ENCODE data around the gene MICAL1.

The MICAL1 gene, protein sequence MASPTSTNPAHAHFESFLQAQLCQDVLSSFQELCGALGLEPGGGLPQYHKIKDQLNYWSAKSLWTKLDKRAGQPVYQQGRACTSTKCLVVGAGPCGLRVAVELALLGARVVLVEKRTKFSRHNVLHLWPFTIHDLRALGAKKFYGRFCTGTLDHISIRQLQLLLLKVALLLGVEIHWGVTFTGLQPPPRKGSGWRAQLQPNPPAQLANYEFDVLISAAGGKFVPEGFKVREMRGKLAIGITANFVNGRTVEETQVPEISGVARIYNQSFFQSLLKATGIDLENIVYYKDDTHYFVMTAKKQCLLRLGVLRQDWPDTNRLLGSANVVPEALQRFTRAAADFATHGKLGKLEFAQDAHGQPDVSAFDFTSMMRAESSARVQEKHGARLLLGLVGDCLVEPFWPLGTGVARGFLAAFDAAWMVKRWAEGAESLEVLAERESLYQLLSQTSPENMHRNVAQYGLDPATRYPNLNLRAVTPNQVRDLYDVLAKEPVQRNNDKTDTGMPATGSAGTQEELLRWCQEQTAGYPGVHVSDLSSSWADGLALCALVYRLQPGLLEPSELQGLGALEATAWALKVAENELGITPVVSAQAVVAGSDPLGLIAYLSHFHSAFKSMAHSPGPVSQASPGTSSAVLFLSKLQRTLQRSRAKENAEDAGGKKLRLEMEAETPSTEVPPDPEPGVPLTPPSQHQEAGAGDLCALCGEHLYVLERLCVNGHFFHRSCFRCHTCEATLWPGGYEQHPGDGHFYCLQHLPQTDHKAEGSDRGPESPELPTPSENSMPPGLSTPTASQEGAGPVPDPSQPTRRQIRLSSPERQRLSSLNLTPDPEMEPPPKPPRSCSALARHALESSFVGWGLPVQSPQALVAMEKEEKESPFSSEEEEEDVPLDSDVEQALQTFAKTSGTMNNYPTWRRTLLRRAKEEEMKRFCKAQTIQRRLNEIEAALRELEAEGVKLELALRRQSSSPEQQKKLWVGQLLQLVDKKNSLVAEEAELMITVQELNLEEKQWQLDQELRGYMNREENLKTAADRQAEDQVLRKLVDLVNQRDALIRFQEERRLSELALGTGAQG

DNA sequence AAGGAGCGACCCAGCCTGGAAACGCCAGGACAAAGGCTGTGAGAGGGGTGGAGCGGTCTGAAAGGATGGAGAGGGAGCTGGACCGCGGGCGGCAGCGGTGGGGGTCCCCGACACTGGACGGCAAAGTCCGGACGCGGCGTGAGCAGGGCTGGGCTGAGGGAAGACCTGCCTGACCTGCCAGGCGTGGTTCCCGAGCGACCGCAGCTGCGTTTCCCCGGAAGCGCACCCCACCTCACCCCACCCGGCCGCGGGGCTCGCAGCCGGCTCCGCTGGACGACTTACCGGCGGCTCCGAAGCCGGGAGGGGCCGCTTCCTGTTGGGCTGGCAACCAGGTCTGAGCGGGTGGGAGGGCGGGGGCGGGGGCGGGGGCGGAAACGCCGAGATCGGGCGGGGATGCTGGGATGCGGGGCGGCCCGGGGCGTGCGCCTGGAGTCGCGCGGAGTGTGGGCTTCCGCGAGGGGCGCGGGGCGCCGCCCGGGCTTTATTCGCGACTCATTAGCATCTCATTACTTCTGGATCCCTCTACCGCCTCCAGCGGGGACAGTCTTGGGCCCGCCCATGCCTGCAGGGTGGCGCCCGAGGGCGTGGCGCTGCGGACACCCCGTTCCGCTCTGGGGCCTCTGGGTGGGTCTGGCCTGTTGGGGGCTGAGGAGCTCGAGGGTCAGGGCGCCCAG lies at the start of gene MICAL1:
Gene MICAL1, minus strand, starts transcription at position 336 of the 674 bp plus-strand sequence. CDS start 1,576 bp downstream, outside the sequence.
- DNase-seq: peak; percentile 37 to 71 (median 61)

DNA sequence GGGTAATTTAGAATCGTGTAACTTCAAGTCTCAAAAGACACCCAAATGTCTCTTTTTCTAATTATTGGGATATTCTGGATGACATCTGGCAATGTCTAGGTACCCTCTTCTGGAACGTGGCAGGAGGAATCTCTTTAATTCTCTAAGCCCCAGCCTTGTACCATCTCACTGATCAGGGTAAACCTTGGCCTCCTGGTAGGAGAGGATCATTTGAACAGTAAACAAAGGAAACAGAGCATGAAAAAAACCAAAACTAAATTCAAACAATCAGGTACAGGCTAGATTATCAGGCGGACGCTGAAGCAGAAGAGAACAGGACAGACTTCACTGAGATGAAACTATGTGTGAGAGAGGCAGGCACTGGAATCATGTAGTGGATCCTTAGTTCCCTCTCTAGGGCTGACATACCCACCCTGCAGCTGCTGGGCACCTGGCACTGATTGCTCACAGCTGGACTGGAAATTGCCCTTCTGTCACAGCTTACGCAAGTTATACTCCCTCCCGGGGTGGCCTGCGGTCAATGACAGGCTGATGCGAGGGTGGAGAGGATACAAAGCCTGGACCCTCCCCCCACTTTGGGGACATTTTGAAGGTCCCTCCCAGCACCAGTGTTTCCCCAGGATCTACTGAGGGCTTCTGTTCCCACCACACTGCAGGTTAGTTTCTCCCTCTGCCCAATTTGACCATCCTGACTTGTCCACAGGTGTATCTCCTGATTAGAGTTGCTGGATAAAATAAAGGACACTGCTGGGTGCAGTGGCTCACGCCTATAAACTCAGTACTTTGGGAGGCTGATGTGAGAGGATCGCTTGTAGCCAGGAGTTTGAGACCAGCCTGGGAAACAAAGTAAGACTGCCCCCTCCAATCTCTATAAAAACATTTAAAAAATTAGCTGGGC lies 48.0 kb upstream of the MICAL1 start:
- DNase-seq: no peak

DNA sequence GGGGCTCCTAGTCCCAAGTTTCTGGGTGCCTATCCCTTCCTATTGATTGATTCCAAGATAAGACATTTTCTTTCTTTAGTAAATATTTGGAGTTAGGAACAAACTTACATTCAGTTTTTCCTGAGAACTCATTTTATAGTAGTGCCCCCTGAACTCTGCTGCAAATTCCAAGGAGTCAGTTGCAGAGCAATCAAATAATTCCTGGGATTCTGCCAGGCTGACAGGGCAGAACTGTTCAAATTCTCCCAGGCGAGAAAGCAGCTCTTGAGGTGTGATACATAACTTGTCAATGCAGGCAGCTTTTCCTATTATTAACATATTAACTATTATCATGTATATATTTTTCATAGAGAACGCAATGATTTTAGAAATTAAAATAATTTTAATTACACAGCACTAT lies 43.4 kb upstream of the MICAL1 start:
- DNase-seq: no peak

DNA sequence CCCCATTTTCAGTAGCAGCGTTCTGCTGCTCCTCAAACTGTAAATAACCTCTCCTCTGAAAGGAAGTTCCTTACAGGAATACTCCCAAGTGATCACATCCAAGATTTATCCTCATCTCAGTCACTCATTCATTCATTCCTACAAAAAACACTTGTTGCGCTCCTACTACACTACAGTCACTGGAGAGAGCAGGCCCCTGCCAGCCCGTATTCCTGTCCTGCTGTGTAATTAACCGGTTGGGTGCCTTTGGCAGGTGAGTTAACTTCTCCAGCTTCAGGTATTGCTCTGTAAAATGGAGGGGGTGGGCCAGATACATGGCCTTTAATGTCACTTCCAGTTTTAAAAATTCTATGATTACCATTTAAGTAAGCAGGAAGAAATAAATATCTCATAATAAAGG lies 42.5 kb upstream of the MICAL1 start:
- DNase-seq: no peak

DNA sequence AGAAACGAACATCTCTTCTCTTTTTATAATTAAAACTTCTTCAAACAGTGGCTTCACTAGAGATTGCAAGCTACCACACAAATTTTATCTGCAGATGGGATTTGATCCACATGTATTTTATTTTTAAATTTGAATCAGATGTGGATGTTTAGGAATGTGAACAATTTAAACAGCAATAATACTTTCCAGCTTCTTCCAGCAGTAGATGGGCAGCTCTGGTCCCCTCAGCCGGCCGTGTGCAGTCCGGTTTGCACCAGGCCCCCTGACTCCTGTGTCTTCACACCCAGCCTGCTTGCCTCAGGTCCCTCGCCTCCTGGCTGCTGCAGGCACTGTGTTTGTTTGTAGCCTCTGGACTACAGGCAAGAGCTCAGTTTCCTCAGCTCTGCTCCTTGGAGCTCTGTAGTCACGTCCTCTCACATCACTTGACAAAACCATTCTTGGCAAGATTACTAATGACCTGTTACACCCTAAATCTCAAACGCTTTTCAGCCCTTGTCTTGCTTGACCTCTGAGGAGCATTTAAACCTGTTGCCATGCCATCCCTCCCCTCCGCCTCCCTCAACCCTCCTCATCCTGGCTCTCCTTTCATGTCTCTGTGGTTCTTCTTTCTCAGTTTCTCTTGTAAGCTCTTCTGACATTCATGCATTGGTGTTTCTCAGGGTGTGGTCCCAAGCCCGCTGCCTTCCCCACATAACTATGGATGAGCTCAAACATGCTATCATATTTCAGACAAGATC lies 40.6 kb upstream of the MICAL1 start:
- DNase-seq: no peak

DNA sequence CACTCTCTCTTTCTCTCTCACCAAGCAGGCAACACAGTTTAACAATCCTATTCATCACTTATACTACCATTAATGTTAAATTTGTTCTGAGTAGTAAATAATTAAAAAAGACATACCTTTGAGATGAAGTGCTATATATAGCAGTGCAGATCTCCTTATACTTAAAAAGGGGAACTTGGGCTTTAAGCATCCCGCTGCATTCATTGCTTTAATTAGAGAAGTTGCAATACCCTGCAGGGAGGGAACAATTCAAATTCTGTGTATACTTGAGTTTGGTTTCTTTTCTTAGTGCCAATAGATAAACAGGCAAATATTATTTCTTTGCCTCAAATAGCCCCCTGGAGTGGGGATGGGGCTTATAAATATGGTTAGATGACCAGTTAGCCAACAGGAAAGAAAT lies 38.3 kb upstream of the MICAL1 start:
- DNase-seq: no peak

DNA sequence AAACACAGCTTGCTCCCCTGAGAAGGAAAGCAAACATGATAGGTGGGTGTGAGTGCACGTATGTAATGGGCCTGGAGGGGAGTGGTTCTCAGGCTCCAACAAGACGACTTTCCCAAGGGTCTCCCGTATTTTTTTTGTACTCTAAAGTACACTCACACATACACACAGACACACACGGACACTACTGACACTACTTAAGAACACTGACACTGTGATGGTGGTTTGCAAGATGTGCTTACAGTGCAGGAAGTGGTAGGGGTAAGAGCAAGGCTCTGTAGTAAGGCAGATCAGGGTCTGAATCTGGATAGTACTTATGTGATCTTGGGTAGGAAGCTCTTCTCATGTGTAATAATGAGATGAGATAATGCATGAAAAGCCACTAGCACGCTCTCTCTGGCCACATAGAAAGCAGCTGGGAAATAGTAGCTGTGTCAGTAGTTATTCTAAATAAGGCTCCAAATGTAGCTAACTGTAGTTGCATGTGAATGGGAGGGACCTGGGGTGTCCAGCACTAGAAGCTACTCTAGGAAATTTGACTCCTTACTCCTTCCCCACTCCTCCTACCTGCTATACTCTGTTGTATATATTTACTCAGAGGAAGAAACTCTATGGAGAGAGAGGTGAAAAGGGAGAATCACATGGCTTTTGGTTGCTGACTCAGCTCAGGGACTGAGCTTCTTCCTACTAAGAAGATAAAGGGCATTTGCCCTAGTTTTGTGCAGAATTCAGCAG lies 35.8 kb upstream of the MICAL1 start:
- DNase-seq: no peak

DNA sequence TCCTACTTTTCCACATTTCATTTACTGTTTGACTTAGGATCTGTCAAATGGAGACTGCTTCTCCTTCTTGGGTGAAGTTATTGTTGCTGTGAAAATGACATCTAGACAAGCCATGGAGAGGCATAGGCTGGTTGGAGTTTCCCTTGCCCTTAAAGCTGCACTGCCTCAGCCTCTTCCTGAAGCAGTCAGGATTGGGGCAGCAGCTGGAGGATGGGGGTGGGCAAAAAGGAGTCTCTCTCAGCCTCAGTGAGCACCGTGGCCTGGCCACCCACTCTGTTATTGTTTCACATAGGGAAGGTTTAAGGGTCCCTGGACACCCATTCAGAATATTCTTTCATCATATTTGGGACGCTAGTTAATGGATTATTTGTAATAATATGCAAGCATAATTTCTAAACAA lies 35.1 kb upstream of the MICAL1 start:
- DNase-seq: no peak

DNA sequence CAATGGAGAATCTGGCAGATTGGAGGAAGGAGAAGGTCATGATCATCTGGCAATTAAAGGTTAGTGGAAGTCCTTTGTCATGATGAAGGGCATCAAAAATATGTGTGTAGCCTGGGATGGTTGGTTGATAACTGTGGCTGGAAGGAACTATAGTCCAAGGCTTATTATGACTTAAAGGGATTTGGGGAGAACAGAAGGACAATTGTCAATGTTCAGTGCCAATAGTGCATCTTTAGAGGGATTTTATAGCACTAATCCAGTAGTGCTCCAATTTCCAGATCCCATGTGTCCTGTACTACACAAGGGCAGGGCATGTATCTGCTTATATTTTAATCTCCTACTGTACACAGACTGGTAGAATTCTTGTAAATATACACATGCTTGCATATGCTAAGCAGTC lies 32.4 kb upstream of the MICAL1 start:
- no peak for DNase-seq

DNA sequence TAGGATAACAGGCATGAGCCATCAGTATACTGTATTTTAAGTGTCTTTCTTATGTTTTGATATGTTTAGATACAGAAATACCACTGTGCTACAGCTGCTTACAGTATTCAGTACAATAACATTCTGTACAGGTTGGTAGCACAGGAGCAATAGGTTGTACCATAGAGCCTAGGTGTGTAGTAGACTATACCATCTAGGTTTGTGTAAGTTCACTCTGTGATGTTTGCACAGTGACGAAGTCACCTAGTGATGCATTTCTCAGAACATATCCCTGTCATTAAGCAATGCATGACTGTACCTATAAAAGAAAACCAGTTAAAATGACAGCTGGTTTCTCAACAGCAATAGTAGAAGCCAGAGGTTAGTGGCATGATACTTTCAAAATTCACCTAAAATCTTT lies 30.5 kb upstream of the MICAL1 start:
- no peak for DNase-seq

DNA sequence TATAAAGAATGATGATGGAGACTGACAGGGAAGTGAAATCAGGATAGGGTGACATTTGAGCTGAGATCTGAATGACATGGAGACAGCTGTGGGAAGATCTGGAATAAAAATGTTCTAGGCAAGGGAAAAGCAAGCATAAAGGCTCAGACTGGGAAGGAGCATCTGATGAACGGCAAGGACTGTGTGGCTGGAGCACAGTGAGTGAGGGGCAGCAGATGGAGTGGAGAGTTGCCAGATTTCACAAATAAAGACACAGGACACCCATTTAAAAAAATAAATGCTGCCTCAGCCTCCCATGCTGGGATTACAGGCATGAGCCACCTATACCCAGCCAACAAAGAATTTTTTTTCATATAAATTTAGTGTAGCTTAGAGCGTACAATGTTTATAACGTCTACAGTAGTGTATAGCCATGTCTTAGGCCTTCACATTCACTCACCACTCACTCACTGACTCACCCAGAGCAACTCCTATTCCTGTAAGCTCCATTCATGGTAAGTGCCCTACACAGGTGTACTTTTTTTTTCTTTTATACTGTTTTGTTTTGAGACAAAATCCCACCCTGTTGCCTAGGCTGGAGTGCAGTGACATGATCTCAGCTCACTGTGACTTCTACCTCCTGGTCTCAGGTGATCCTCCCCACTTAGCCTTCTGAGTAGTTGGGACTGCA lies 29.8 kb upstream of the MICAL1 start:
- no peak for DNase-seq

DNA sequence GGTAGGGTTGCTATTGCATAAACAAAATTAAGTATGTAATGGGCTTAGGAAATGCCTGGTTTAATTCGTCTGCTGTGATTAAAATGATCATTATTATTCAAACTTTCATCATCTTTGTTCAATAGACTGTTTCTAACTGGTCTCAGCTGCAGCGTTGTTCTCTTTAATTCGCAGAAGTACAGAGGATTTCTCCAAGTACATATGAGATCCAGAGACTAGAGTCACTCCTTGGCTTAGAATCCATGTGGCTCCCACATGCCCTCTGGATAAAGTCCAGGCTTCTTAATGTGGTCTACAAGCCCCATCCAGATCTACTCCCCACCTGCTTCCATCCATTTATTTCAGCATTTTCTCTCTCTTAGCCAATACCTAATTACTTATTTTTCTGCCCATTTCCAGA lies 28.6 kb upstream of the MICAL1 start:
- DNase-seq: no peak

DNA sequence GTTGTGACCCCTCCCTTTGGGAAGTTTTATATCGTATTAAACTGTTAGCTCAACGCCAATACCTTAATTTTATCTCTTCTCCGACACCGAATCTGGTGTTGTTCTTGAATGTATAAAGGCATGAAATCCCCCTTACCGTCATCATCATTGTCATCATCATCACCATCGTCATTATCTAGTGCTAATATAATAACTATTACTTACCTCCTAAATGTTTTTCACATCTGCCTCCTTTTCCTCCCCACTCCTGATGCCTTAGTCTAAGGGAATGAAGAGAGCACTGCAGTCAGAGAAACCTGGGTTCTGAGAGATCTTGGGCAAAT lies 28.1 kb upstream of the MICAL1 start:
- no peak for DNase-seq

DNA sequence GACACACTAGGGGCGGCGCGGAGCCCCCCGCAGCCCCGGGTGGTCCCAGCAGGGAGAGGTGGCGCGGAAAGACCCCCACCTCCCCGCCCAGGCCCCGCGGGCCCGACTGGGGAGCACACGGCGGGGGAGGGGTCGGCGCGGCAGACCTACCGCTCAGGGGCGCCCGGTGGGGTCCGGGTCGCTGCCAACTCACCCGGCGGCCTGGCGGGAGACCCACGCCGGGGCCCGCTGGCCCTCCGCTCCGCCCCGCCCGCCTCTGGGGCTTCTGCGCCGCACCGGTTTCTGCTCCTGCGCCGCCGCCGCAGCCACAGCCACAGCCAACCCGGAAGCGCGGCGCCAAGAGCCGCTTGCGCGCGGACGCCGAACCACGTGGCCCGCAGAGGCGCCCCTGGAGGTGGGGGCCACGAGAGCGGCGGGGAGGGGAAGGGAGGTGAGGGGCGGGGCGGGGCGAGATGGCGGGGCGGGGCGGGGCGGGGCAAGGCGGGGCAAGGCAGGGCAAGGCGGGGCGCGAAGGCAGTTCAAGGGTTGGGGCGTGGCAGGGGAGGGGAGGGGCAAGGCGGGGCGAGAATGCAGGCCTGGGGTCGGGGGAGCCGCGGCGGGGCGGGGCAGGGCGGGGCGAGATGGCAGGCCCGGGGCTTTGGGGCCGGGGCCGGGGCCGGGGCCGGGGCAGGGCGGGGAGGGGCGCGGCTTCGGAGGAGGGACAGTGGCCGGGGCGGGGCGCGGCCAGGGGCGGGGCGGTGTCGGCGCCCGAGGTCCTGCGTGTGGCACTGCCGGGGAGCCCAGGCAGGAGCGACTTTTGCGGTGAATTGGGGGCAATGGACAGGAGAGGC lies 27.5 kb upstream of the MICAL1 start, which contains the start of gene ZBTB24:
Gene ZBTB24, minus strand, starts transcription at position 315 of the 830 bp plus-strand sequence. CDS start 1,193 bp downstream, outside the sequence.
- DNase-seq: peak; percentile 82 to 90 (median 87)

DNA sequence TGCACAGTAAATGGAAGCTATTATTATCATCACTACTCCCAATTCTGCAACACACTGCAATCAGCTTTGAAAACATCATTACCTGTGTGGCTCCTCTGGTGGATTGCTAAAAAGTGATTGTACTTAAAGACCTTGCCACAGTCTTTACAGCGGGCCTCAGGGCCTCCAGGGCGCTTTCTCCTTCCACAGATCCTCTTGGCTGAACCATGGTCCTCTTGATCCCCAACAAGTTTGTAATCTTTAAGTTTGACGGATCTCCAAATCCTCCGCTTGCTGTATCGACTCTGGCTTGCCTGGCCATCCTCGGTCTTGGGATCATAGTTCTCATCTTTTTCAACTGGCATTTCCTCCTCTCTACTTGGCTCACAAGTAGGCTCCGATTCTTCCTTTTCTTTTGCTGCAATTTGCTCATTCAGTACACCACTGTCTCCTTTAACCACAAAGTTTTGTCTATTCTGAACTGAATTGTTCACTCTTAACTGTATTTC lies 25.5 kb upstream of the MICAL1 start:
- no peak for DNase-seq

DNA sequence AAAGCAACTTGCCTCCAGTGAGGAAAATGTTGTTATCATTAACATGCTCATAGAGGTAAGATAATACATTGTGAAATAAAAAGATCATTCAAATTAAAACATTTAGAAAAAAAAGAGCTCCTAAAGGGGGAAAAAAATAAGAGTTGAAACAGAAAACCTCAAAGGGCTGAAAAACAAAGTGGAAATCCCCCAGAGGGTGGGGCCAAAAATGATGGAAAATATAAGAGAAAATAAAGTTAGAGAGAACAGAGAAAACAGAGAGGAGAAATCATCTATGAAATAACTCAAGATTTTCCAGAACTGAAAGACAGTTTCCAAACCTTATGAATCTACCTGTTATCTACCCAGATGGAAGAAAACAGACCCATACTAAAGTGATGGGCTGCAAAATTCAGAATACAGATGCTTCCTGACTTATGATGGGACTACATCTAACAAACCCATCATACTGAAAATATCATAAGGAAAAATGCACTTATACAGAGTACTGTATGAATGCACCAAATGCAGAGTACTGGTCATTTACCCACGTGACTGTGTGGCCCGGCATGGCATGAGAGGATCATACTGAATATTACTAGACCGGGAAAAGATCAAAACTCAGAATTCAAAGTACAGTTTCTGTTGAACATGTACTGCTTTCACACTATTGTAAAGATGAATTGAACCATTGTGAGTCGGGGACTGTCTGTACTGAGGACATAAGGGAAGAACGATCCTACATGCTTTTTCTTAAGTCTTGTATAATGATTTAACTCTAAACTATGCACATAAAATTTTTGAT lies 23.5 kb upstream of the MICAL1 start:
- no peak for DNase-seq

DNA sequence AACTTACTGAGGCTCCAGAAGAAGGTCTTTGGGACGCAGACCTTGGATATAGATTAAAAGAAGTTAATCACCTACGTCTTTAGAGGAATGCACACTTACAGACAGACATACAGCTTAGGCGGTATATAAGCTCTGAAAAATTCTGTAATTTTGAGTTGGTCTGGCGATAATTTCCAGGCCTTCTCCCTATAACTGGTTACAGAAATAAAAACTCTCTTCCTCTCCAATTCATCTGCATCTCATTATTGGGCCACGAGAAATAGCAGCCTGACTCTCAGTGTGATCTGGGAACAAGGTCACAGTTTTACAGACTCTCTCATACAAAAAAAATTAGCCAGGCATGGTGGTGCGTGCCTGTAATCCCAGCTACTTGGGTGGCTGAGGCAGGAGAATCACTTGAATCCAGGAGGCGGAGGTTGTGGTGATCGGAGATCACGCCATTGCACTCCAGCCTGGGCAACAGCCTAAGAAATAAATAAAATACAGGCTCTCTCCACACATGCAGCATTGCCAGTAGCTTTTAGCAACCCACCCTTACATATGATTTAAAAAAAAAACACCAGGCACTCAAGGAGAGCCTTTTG lies 22.7 kb upstream of the MICAL1 start:
- DNase-seq: no peak

DNA sequence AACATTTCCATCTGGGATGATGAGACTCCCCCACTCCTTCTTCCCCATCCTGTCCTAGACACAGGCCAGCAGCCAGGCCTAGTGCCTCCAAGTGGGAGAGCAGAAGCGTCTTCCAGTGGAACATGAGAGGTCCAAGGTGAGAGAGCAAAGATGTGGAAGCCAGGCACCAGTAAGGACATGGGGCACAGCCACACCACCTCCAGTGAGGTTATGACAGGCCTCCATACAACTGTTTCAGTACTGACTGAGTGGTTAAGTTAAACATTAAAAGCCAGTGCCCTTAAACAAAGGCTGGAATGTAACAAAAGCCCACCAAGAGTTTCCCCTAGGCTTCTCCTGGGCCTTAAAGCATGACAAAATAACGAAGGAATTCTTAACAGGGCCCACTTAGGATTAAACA lies 22.2 kb upstream of the MICAL1 start:
- DNase-seq: no peak

All from activated CD4-positive, CD25-positive, alpha-beta regulatory T cell (primary cell).